ENCODE data around the gene IMPDH1. TPM values are rescaled to one million over a fixed set of nuclear protein-coding genes. Genes with fewer than 3 reads are reported as not detected.

The IMPDH1 gene
- polyA plus RNA-seq, 1 donor from 2014 or later, result 49.7 TPM

GRCh38 chr7:128431754-128432153, 22.0 kb upstream of the IMPDH1 start:
- no peak overlapping the region for H2AFZ ChIP-seq (ENCODE audit: low read depth, low read length)
- no peaks in the 10 kb centered on the region for H3K79me2 ChIP-seq (replicated peaks; ENCODE audit: insufficient read depth, low read length)
- H3K27ac ChIP-seq (ENCODE audit: low read length), result no peak overlapping the region
- no peak for TF ChIP-seq EZH2 (IDR thresholded peaks at IDR 0.05; ENCODE audit: borderline replicate concordance, insufficient read depth, low read length, poor library complexity, severe bottlenecking)
- no peak for TF ChIP-seq REST (IDR thresholded peaks at IDR 0.05; ENCODE audit: borderline replicate concordance)
- TF ChIP-seq SMC3 (conservative IDR thresholded peaks at IDR 0.05; ENCODE audit: poor library complexity), result no peak
- no peak for TF ChIP-seq RAD21 (conservative IDR thresholded peaks at IDR 0.05)
- TF ChIP-seq POLR2AphosphoS5 (IDR thresholded peaks at IDR 0.05), result no peak
- no peak for TF ChIP-seq EP300 (conservative IDR thresholded peaks at IDR 0.05; ENCODE audit: poor library complexity, severe bottlenecking)
- no peak for TF ChIP-seq CTCF (IDR thresholded peaks at IDR 0.05; ENCODE audit: poor library complexity, severe bottlenecking)
- no peak for TF ChIP-seq TAF1 (IDR thresholded peaks at IDR 0.05; ENCODE audit: low read depth)
- TF ChIP-seq MXI1 (conservative IDR thresholded peaks at IDR 0.05; ENCODE audit: poor library complexity, severe bottlenecking), result no peak
- H3K27me3 ChIP-seq (ENCODE audit: insufficient read depth, low read depth, low read length), result no peaks in the 10 kb centered on the region
- H3F3A ChIP-seq (ENCODE audit: insufficient read depth, low read length, poor library complexity, severe bottlenecking), result no peaks in the 10 kb centered on the region
- no peak overlapping the region for H3K4me2 ChIP-seq (ENCODE audit: low read length)
- no peak overlapping the region for H3K4me3 ChIP-seq (ENCODE audit: low read length)
- no peaks in the 10 kb centered on the region for H3K36me3 ChIP-seq (ENCODE audit: insufficient read depth, low read length)
- no peaks in the 10 kb centered on the region for H3K9me2 ChIP-seq (ENCODE audit: insufficient read depth, low read length)
- no peaks in the 10 kb centered on the region for H4K20me1 ChIP-seq (ENCODE audit: insufficient read depth)
- no peaks in the 10 kb centered on the region for H3K9me3 ChIP-seq (ENCODE audit: low read length)
- H3K9ac ChIP-seq (ENCODE audit: low read length), result no peak overlapping the region

GRCh38 chr7:128431221-128431620, 21.4 kb upstream of the IMPDH1 start:
- no peaks in the 10 kb centered on the region for H3K36me3 ChIP-seq (ENCODE audit: insufficient read depth, low read length)
- TF ChIP-seq SMC3 (conservative IDR thresholded peaks at IDR 0.05; ENCODE audit: poor library complexity) (no peak), CTCF (IDR thresholded peaks at IDR 0.05; ENCODE audit: poor library complexity, severe bottlenecking) (no peak), POLR2AphosphoS5 (IDR thresholded peaks at IDR 0.05) (no peak), EP300 (conservative IDR thresholded peaks at IDR 0.05; ENCODE audit: poor library complexity, severe bottlenecking) (no peak), TAF1 (IDR thresholded peaks at IDR 0.05; ENCODE audit: low read depth) (no peak)
- no peaks in the 10 kb centered on the region for H3K79me2 ChIP-seq (replicated peaks; ENCODE audit: insufficient read depth, low read length)
- H3K4me3 ChIP-seq (ENCODE audit: low read length), result no peak overlapping the region
- no peak overlapping the region for H3K4me2 ChIP-seq (ENCODE audit: low read length)
- H3F3A ChIP-seq (ENCODE audit: insufficient read depth, low read length, poor library complexity, severe bottlenecking), result no peaks in the 10 kb centered on the region
- H3K27me3 ChIP-seq (ENCODE audit: insufficient read depth, low read depth, low read length), result no peaks in the 10 kb centered on the region
- H3K9me2 ChIP-seq (ENCODE audit: insufficient read depth, low read length), result no peaks in the 10 kb centered on the region
- no peaks in the 10 kb centered on the region for H4K20me1 ChIP-seq (ENCODE audit: insufficient read depth)
- H3K9ac ChIP-seq (ENCODE audit: low read length), result no peak overlapping the region
- H3K9me3 ChIP-seq (ENCODE audit: low read length), result no peaks in the 10 kb centered on the region
- H3K27ac ChIP-seq (ENCODE audit: low read length), result no peak overlapping the region
- no peak overlapping the region for H2AFZ ChIP-seq (ENCODE audit: low read depth, low read length)
